SK-N-SH treated with all-trans-retinoic acid at 6 μM for 48 hours (cell line): Measurements from ENCODE around the gene LSMEM2.
"Not testable (repeated sequence)": the region's sequence is repeated elsewhere in the genome, so short reads cannot be mapped to it uniquely, and the experiment has no call there.

Source experiments
- ATAC-seq: fragments of 200-7000 bp; cut with Tn5 transposase; 3 replicates; pipeline ENCODE4 v1.9.1; 2020; ENCODE audit warnings: mild to moderate bottlenecking, moderate library complexity
- ARNTL ChIP-seq: fragments of 450-650 bp; formaldehyde crosslinking; IDR thresholded peaks from 2 replicates; pipeline ENCODE4 v1.5.0; 2020; ENCODE audit warnings: low read depth, mild to moderate bottlenecking, moderate library complexity, borderline replicate concordance
- BACH2 ChIP-seq: fragments of 250-450 bp; sonication (Bioruptor Pico); IDR thresholded peaks from 2 replicates; pipeline ENCODE4 v1.9.0; 2021; ENCODE audit warnings: mild to moderate bottlenecking, borderline replicate concordance
- CSDC2 ChIP-seq: fragments of 250-450 bp; sonication (Bioruptor Pico); IDR thresholded peaks from 2 replicates; pipeline ENCODE4 v1.5.0; 2020; ENCODE audit warnings: mild to moderate bottlenecking, moderate library complexity
- ESRRG ChIP-seq: fragments of 250-450 bp; sonication (Bioruptor Pico); IDR thresholded peaks from 2 replicates; pipeline ENCODE4 v1.6.1; 2021; ENCODE audit warnings: mild to moderate bottlenecking
- GLIS3 ChIP-seq: fragments of 250-450 bp; sonication (Bioruptor Pico); IDR thresholded peaks from 2 replicates; pipeline ENCODE4 v1.5.0; 2020; ENCODE audit warnings: mild to moderate bottlenecking, moderate library complexity
- ISL1 ChIP-seq: fragments of 250-450 bp; sonication (Bioruptor Pico); IDR thresholded peaks from 2 replicates; pipeline ENCODE4 v2.1.2; 2022; ENCODE audit warnings: mild to moderate bottlenecking, moderate library complexity
- OSR1 ChIP-seq: fragments of 250-450 bp; sonication (Bioruptor Pico); IDR thresholded peaks from 2 replicates; pipeline ENCODE4 v1.8.0; 2022; ENCODE audit warnings: moderate library complexity, mild to moderate bottlenecking, inconsistent platforms
- PPARA ChIP-seq: fragments of 250-450 bp; sonication (Bioruptor Pico); IDR thresholded peaks from 2 replicates; pipeline ENCODE4 v1.5.0; 2020; ENCODE audit warnings: mild to moderate bottlenecking, borderline replicate concordance
- RARB ChIP-seq: fragments of 250-450 bp; sonication (Bioruptor Pico); IDR thresholded peaks from 2 replicates; pipeline ENCODE4 v1.8.0; 2021; ENCODE audit warnings: mild to moderate bottlenecking, moderate library complexity
- SNAI2 ChIP-seq: fragments of 250-450 bp; sonication (Bioruptor Pico); IDR thresholded peaks from 2 replicates; pipeline ENCODE4 v1.5.0; 2020; ENCODE audit warnings: mild to moderate bottlenecking, moderate library complexity
- TCF4 ChIP-seq: fragments of 250-450 bp; sonication (Bioruptor Pico); IDR thresholded peaks from 2 replicates; pipeline ENCODE4 v1.8.0; 2021; ENCODE audit warnings: mild to moderate bottlenecking, moderate library complexity, borderline replicate concordance
- TOX ChIP-seq: fragments of 250-450 bp; sonication (Bioruptor Pico); IDR thresholded peaks from 2 replicates; pipeline ENCODE4 v1.8.0; 2021; ENCODE audit warnings: mild to moderate bottlenecking, moderate library complexity, borderline replicate concordance
- TSHZ2 ChIP-seq: fragments of 250-450 bp; sonication (Bioruptor Pico); IDR thresholded peaks from 2 replicates; pipeline ENCODE4 v1.5.0; 2020; ENCODE audit warnings: mild to moderate bottlenecking, moderate library complexity
- ZC3H10 ChIP-seq: fragments of 250-450 bp; sonication (Bioruptor Pico); IDR thresholded peaks from 2 replicates; pipeline ENCODE4 v1.5.1; 2021; ENCODE audit warnings: mild to moderate bottlenecking, moderate library complexity
- ZFP3 ChIP-seq: fragments of 250-450 bp; sonication (Bioruptor Pico); IDR thresholded peaks from 2 replicates; pipeline ENCODE4 v1.5.0; 2020; ENCODE audit warnings: mild to moderate bottlenecking, moderate library complexity
- ZFP30 ChIP-seq: fragments of 450-650 bp; formaldehyde crosslinking; IDR thresholded peaks from 2 replicates; pipeline ENCODE4 v1.5.0; 2022; ENCODE audit warnings: mild to moderate bottlenecking, moderate library complexity
- ZNF565 ChIP-seq: fragments of 450-650 bp; formaldehyde crosslinking; conservative IDR thresholded peaks from 2 replicates; pipeline ENCODE4 v1.5.0; 2020; ENCODE audit warnings: low read depth, mild to moderate bottlenecking, moderate library complexity
- ZNF70 ChIP-seq: fragments of 450-650 bp; formaldehyde crosslinking; IDR thresholded peaks from 2 replicates; pipeline ENCODE4 v1.5.0; 2020; ENCODE audit warnings: mild to moderate bottlenecking, moderate library complexity
- ZNF8 ChIP-seq: fragments of 450-650 bp; formaldehyde crosslinking; IDR thresholded peaks from 2 replicates; pipeline ENCODE4 v1.5.0; 2020; ENCODE audit warnings: mild to moderate bottlenecking, moderate library complexity
- TF ChIP-seq, protein P1 (sequence below): fragments of 250-450 bp; sonication (Bioruptor Pico); IDR thresholded peaks from 2 replicates; pipeline ENCODE4 v1.5.1; 2021; ENCODE audit warnings: mild to moderate bottlenecking, moderate library complexity
- TF ChIP-seq, protein P2 (sequence below): fragments of 250-450 bp; sonication (Bioruptor Pico); IDR thresholded peaks from 2 replicates; pipeline ENCODE4 v1.5.1; 2020; ENCODE audit warnings: low read depth, mild to moderate bottlenecking, moderate library complexity
- TF ChIP-seq, protein P3 (sequence below): fragments of 250-450 bp; sonication (Bioruptor Pico); IDR thresholded peaks from 2 replicates; pipeline ENCODE4 v1.8.0; 2020; ENCODE audit warnings: mild to moderate bottlenecking, moderate library complexity, borderline replicate concordance
- TF ChIP-seq, protein P4 (sequence below): fragments of 250-450 bp; sonication (Bioruptor Pico); IDR thresholded peaks from 2 replicates; pipeline ENCODE4 v1.8.0; 2021; ENCODE audit warnings: low read depth, mild to moderate bottlenecking, moderate library complexity, borderline replicate concordance

Gene LSMEM2

GRCh38 chr3:50303013-50303815 is 24.3 kb downstream of the LSMEM2 start, which contains the start of gene HYAL1 (continued):
- TF ChIP-seq, protein P1, sequence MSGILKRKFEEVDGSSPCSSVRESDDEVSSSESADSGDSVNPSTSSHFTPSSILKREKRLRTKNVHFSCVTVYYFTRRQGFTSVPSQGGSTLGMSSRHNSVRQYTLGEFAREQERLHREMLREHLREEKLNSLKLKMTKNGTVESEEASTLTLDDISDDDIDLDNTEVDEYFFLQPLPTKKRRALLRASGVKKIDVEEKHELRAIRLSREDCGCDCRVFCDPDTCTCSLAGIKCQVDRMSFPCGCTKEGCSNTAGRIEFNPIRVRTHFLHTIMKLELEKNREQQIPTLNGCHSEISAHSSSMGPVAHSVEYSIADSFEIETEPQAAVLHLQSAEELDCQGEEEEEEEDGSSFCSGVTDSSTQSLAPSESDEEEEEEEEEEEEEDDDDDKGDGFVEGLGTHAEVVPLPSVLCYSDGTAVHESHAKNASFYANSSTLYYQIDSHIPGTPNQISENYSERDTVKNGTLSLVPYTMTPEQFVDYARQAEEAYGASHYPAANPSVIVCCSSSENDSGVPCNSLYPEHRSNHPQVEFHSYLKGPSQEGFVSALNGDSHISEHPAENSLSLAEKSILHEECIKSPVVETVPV (CRISPR knock-in tag) = no peak
- TF ChIP-seq PPARA (CRISPR knock-in tag) (no peak), ZNF8 (CRISPR knock-in tag) (no peak)

DNA sequence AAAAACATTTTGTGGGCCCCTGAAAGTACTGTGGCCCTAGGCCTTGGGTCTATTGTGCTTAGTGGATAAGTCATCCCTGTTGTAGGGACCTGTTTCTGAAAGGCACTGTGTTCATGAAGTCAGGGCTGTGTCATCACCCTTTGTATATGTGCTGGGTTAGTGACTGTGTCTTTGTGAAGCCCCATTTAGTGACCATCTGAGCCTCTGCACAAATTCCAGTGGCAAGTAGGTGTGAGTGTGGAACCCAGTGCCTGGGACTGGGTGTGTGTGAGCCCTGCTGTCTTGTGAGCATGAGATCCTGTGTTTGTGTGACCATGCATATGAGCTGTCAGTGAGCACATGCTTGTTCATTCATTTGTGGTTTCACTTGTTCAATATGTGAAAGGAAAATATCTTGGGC is 25.7 kb downstream of the LSMEM2 start:
- TF ChIP-seq ZNF70 (no peak), ISL1 (CRISPR knock-in tag) (no peak), OSR1 (CRISPR knock-in tag) (no peak), ARNTL (CRISPR knock-in tag) (no peak), ZFP3 (no peak), PPARA (CRISPR knock-in tag) (no peak), BACH2 (CRISPR knock-in tag) (no peak), ZFP30 (CRISPR knock-in tag) (no peak), ZNF565 (no peak), RARB (CRISPR knock-in tag) (no peak), ESRRG (no peak), TSHZ2 (CRISPR knock-in tag) (no peak), ZC3H10 (CRISPR knock-in tag) (no peak), TCF4 (CRISPR knock-in tag) (no peak)
- TF ChIP-seq, protein P2, sequence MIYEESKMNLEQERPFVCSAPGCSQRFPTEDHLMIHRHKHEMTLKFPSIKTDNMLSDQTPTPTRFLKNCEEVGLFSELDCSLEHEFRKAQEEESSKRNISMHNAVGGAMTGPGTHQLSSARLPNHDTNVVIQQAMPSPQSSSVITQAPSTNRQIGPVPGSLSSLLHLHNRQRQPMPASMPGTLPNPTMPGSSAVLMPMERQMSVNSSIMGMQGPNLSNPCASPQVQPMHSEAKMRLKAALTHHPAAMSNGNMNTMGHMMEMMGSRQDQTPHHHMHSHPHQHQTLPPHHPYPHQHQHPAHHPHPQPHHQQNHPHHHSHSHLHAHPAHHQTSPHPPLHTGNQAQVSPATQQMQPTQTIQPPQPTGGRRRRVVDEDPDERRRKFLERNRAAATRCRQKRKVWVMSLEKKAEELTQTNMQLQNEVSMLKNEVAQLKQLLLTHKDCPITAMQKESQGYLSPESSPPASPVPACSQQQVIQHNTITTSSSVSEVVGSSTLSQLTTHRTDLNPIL (CRISPR knock-in tag) = no peak
- TF ChIP-seq, protein P3, sequence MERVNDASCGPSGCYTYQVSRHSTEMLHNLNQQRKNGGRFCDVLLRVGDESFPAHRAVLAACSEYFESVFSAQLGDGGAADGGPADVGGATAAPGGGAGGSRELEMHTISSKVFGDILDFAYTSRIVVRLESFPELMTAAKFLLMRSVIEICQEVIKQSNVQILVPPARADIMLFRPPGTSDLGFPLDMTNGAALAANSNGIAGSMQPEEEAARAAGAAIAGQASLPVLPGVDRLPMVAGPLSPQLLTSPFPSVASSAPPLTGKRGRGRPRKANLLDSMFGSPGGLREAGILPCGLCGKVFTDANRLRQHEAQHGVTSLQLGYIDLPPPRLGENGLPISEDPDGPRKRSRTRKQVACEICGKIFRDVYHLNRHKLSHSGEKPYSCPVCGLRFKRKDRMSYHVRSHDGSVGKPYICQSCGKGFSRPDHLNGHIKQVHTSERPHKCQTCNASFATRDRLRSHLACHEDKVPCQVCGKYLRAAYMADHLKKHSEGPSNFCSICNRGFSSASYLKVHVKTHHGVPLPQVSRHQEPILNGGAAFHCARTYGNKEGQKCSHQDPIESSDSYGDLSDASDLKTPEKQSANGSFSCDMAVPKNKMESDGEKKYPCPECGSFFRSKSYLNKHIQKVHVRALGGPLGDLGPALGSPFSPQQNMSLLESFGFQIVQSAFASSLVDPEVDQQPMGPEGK (CRISPR knock-in tag) = no peak
- TF ChIP-seq, protein P4, sequence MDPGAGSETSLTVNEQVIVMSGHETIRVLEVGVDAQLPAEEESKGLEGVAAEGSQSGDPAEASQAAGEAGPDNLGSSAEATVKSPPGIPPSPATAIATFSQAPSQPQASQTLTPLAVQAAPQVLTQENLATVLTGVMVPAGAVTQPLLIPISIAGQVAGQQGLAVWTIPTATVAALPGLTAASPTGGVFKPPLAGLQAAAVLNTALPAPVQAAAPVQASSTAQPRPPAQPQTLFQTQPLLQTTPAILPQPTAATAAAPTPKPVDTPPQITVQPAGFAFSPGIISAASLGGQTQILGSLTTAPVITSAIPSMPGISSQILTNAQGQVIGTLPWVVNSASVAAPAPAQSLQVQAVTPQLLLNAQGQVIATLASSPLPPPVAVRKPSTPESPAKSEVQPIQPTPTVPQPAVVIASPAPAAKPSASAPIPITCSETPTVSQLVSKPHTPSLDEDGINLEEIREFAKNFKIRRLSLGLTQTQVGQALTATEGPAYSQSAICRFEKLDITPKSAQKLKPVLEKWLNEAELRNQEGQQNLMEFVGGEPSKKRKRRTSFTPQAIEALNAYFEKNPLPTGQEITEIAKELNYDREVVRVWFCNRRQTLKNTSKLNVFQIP = no peak
- ATAC-seq = no peak

DNA sequence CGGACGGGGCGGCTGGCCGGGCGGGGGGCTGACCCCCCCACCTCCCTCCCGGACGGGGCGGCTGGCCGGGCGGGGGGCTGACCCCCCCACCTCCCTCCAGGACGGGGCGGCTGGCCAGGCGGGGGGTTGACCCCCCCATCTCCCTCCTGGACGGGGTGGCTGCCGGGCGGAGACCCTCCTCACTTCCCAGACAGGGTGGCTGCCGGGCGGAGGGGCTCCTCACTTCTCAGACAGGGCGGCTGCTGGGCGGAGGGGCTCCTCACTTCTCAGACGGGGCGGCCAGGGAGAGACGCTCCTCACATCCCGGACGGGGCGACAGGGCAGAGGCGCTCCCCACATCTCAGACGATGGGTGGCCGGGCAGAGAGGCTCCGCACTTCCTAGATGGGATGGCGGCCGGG is 33.2 kb downstream of the LSMEM2 start:
- not testable (repeated sequence) for ATAC-seq

- no peak for ATAC-seq
- TF ChIP-seq CSDC2 (CRISPR knock-in tag) (no peak), ARNTL (CRISPR knock-in tag) (no peak), TSHZ2 (CRISPR knock-in tag) (no peak), GLIS3 (CRISPR knock-in tag) (no peak), PPARA (CRISPR knock-in tag) (no peak), SNAI2 (CRISPR knock-in tag) (no peak), TOX (CRISPR knock-in tag) (no peak)
Measured at GRCh38 chr3:50314342-50314741, 35.5 kb downstream of the LSMEM2 start.
